Tibial nerve (tissue), 3 donors: ENCODE measurements around the gene NAA38.

Experiments
- POLR2A ChIP-seq, 2 donors: fragments of 450-650 bp; IDR thresholded peaks; one replicate each; pipeline ENCODE4 v1.6.1; 2017; ENCODE audit warnings: antibody characterized with exemption in 2 of 2, mild to moderate bottlenecking in 2 of 2, moderate library complexity in 2 of 2
- TF ChIP-seq, protein P1 (sequence below), 5 experiments: fragments of 200-600 bp in 3 of 5; fragments of 450-650 bp in 2 of 5; sonication (generic) in 3 of 5; IDR thresholded peaks; one replicate each; pipeline ENCODE4 v1.5.1; 2016 to 2019; ENCODE audit warnings: antibody characterized with exemption in 5 of 5, mild to moderate bottlenecking in 3 of 5, moderate library complexity in 2 of 5

DNA sequence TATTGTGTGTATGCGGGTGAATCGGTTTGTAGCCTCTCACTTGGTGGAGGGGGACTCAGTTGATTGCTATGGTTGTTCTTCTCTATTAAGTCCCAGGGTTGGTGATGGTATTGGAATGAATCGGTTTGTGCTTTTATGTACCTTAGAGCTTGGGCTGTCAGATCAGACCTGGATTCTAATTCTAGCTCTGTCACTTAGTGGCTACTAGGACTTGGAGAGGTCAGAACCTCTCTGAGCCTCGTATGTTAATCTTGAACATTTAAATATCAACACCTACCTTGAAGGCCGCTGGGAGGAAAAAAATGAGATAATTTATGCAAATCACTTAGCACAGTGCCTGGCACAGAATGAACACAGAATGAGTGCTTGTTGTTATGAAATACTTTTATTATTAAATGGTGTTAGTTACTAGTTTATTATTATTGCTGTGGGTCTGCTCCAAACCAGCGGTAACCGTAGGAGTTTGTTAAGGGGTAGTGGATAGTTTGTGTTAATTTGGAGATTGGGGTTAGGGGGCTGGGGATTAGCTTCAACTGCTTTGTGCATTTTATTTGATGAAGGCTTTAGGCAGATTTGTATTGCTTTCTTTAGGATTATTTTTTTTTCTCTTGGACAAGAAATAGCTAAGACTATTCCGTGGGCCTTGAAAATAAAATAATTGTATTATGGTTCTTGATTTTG is 19.8 kb downstream of the NAA38 start:
- TF ChIP-seq, protein P1, sequence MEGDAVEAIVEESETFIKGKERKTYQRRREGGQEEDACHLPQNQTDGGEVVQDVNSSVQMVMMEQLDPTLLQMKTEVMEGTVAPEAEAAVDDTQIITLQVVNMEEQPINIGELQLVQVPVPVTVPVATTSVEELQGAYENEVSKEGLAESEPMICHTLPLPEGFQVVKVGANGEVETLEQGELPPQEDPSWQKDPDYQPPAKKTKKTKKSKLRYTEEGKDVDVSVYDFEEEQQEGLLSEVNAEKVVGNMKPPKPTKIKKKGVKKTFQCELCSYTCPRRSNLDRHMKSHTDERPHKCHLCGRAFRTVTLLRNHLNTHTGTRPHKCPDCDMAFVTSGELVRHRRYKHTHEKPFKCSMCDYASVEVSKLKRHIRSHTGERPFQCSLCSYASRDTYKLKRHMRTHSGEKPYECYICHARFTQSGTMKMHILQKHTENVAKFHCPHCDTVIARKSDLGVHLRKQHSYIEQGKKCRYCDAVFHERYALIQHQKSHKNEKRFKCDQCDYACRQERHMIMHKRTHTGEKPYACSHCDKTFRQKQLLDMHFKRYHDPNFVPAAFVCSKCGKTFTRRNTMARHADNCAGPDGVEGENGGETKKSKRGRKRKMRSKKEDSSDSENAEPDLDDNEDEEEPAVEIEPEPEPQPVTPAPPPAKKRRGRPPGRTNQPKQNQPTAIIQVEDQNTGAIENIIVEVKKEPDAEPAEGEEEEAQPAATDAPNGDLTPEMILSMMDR (IDR thresholded peaks at IDR 0.05): no peak
- TF ChIP-seq POLR2A (IDR thresholded peaks at IDR 0.05): no peak
